ENCODE measurements around the gene DENND11.

- TF ChIP-seq CTCF (IDR thresholded peaks at IDR 0.05) = no peak
- TF ChIP-seq POLR2A (IDR thresholded peaks at IDR 0.05) = no peak
Observed at GRCh38 chr7:141709749-141710148, 7.8 kb upstream of the DENND11 start.
